Cardiac muscle cell (in vitro differentiated cells and primary cell): Measurements from ENCODE around the gene TSPAN2. TPM values are rescaled to one million over a fixed set of nuclear protein-coding genes. Genes with fewer than 3 reads are reported as not detected.

Experiments used
- DNase-seq, 2 donors: peaks; one replicate each; pipeline versions ENCODE4 v3.0.0 to v3.0.0-alpha.2; 2010 to 2017; ENCODE audit warnings: low read depth in 1 of 2, low spot score in 1 of 2
- H3K27ac ChIP-seq: fragments of 200-600 bp; sonication (generic); 2 replicates; pipeline ENCODE4 v1.5.1; 2016
- H3K27me3 ChIP-seq: fragments of 200-600 bp; sonication (generic); 2 replicates; pipeline ENCODE4 v1.6.0; 2016; ENCODE audit warnings: control low read depth
- H3K36me3 ChIP-seq: fragments of 200-600 bp; sonication (generic); 2 replicates; pipeline ENCODE4 v1.5.1; 2016; ENCODE audit warnings: control low read depth
- H3K4me1 ChIP-seq: fragments of 200-600 bp; sonication (generic); 2 replicates; pipeline ENCODE4 v1.8.1; 2017; ENCODE audit warnings: low read depth, mild to moderate bottlenecking, mixed run types
- H3K4me3 ChIP-seq: fragments of 200-600 bp; sonication (generic); 2 replicates; pipeline ENCODE4 v1.5.1; 2016; ENCODE audit warnings: mild to moderate bottlenecking
- H3K9me3 ChIP-seq: fragments of 200-600 bp; sonication (generic); 2 replicates; pipeline ENCODE4 v1.5.1; 2017; ENCODE audit warnings: low read depth, mild to moderate bottlenecking, control low read depth
- polyA plus RNA-seq: library from polyadenylated mRNA; unstranded; fragments of >200 nt; fragmentation: Nextera tagmentation; extraction: Ambion mirVana; gene quantifications from 2 replicates; pipeline ENCODE4 v1.2.1, GENCODE V29; 2016
- total RNA-seq: library from RNA; depleted of rRNA; stranded (reverse); fragments of >200 nt; gene quantifications from 2 replicates; pipeline ENCODE4 v1.2.3, GENCODE V29; 2016
- TF ChIP-seq, protein P1 (sequence below): IDR thresholded peaks from 2 replicates; pipeline ENCODE4 v1.5.1; 2012; ENCODE audit warnings: low read depth, mild to moderate bottlenecking, low read length

The TSPAN2 gene
- total and polyA plus RNA-seq, 2 experiments from 2014 or later, result 26.6 to 88.0 TPM

DNA sequence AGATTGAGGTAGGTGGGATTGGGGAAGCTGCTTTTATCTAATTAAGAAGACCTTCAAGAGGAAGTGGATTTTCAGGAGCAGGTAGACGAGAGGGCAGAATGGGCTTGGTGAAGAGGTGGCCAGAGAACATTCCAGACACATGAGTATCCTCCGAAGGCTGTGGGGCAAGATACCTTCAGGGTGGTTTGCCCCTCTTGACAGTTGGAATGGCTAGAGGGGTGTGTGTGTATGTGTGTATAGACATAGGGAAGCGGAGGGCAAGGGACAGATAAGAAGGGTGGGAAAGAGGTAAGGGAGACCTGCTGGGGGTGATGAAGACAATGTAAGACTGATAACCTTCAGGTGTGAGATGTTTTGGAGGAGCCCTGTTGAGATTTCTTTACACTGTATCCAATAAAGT lies 46.8 kb upstream of the TSPAN2 start:
- Histone ChIP-seq H3K27me3 (no peaks in the 10 kb centered on the region), H3K4me1 (no peaks in the 10 kb centered on the region), H3K27ac (no peak overlapping the region), H3K9me3 (no peaks in the 10 kb centered on the region), H3K4me3 (no peak overlapping the region), H3K36me3 (no peaks in the 10 kb centered on the region)
- no peak for DNase-seq
- TF ChIP-seq, protein P1, sequence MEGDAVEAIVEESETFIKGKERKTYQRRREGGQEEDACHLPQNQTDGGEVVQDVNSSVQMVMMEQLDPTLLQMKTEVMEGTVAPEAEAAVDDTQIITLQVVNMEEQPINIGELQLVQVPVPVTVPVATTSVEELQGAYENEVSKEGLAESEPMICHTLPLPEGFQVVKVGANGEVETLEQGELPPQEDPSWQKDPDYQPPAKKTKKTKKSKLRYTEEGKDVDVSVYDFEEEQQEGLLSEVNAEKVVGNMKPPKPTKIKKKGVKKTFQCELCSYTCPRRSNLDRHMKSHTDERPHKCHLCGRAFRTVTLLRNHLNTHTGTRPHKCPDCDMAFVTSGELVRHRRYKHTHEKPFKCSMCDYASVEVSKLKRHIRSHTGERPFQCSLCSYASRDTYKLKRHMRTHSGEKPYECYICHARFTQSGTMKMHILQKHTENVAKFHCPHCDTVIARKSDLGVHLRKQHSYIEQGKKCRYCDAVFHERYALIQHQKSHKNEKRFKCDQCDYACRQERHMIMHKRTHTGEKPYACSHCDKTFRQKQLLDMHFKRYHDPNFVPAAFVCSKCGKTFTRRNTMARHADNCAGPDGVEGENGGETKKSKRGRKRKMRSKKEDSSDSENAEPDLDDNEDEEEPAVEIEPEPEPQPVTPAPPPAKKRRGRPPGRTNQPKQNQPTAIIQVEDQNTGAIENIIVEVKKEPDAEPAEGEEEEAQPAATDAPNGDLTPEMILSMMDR, result no peak

DNA sequence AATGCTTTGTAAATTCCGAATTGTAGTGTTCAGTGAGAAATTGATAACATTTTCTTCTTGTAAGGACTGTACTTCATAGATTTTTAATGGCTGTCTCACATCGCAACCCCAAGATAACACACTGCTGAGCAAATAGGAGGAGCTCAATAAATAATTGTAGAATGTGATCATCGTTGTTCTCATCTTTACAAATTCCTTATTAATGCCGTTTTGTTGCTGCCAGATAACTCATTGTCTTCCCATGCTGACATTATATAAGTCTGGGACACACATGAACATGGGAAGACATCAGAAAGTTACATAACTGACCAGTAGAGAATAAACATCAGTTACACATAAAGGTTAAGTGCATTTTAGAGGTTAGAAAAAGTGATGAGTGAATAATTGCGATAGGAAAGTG lies 46.4 kb upstream of the TSPAN2 start:
- no peaks in the 10 kb centered on the region for H3K36me3 ChIP-seq

DNA sequence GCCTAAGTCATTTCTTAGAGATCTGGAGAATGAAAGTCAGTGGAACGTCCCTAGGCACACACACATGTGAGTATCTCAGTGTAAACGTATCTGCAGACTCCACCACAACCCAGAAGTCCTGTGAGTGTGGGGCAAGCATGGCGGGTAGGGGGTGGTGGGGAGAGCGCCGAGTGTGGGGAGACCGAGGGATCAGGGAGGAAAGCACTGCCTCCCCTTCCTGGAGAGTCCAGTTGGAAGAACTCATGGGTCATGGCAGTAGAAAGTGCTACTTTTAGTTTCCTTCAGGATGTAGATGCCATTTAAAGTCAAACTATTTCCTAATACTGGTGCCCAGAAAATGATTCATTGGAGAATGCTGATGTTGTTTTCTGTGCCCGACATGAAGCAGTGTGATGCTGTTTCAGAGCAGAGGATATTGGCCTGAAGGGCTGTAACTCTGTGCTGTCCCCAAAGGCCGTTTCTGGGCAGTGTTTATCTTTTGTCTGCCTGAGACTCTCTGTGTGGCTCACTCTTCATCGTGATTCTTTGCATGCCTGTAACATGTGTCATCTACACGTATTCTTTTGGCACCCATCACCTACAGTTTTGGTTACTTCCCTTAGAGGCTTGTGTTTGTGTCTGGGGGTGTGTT lies 45.7 kb upstream of the TSPAN2 start:
- no peak overlapping the region for H3K27ac ChIP-seq
- no peaks in the 10 kb centered on the region for H3K27me3 ChIP-seq
- no peaks in the 10 kb centered on the region for H3K36me3 ChIP-seq
- H3K9me3 ChIP-seq, result no peaks in the 10 kb centered on the region
- H3K4me1 ChIP-seq, result no peaks in the 10 kb centered on the region
- DNase-seq, result peak in 1 of 2 donors; percentile 67
- TF ChIP-seq, protein P1, result peak; percentile 4
- H3K4me3 ChIP-seq, result no peak overlapping the region

More for the DNA sequence above, 46.4 kb upstream of the TSPAN2 start:
- Histone ChIP-seq H3K4me3 (no peak overlapping the region), H3K9me3 (no peaks in the 10 kb centered on the region), H3K4me1 (no peaks in the 10 kb centered on the region), H3K27ac (no peak overlapping the region), H3K27me3 (no peaks in the 10 kb centered on the region)
- DNase-seq, result no peak
- TF ChIP-seq, protein P1, result no peak

DNA sequence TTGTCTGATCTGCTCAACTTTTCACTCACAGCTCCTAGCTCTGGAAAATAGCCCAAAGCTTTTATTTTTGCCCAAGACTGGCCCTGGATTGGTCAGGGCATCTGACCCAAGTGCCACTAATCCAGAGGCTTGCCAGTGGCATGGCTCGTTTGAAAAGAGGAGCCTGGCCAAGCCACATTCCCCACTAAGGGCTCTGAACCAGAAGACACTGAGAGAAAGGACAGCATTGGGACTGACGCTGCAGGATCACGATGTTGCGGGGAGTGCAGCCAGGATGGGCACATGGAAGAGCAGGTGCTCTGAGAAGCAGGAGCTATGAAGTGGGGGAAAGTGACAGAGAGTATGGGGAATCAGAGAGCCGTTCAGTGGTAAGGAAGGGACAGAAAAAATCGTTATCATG lies 44.9 kb upstream of the TSPAN2 start:
- Histone ChIP-seq H3K27me3 (no peaks in the 10 kb centered on the region), H3K9me3 (no peaks in the 10 kb centered on the region), H3K36me3 (no peaks in the 10 kb centered on the region), H3K4me1 (no peaks in the 10 kb centered on the region), H3K27ac (no peak overlapping the region), H3K4me3 (no peak overlapping the region)
- TF ChIP-seq, protein P1, result no peak
- no peak for DNase-seq

DNA sequence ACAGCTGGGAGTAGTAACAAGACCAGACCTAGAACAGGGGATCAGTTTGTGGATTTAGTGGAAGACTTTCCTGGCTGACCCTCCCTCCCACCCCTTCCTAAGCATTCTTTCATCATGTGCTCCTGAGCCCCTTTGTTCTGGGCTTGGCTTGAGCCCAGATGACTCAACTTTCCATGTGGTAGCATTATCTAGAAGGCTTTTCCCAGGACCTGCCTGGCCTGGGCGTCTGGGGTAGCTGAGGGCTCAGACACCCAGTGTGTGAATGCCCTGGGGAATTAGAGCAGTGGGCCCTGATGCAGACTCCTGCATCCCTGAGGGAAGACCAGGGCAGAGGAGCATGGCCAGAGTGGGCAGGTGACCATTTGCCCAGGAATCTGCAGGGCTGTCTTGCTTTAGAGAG lies 44.1 kb upstream of the TSPAN2 start:
- DNase-seq, result peak in 1 of 2 donors; percentile 83
- no peaks in the 10 kb centered on the region for H3K27me3 ChIP-seq
- H3K9me3 ChIP-seq, result no peaks in the 10 kb centered on the region
- no peaks in the 10 kb centered on the region for H3K36me3 ChIP-seq
- TF ChIP-seq, protein P1, result no peak
- H3K4me3 ChIP-seq, result no peak overlapping the region
- H3K4me1 ChIP-seq, result no peaks in the 10 kb centered on the region
- H3K27ac ChIP-seq, result no peak overlapping the region
